WI38 (cell line): ENCODE results near the gene SLC22A4.

Source experiments
- H3K4me3 ChIP-seq: 2 replicates; pipeline ENCODE4 v1.5.1; 2011; ENCODE audit warnings: low read depth, mild to moderate bottlenecking, control low read depth, low read length
- TF ChIP-seq, protein P1 (sequence below): IDR thresholded peaks from 2 replicates; pipeline ENCODE4 v1.5.1; 2012; ENCODE audit warnings: low read depth, mild to moderate bottlenecking, control low read depth, low read length

The SLC22A4 gene

DNA sequence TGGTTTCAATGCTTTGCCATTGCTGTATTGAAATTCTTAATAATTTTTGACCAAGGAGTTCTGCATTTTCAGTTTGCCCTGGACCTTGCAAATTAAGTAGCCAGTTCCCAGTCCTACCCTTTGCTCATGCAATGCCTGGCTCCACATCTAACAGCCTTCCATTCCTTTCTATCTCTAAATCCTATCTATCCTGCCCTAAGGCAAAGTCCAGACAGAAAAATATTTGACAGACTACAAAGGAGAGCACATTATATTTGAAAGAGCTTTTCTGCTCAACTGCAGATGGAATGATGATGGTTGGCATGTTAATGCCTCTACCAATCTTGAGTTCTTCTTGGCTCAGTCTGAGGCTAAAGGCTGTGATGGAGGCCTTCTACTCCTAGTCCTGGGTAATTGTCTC lies 15.5 kb downstream of the SLC22A4 start:
- no peak overlapping the region for H3K4me3 ChIP-seq
- TF ChIP-seq, protein P1, sequence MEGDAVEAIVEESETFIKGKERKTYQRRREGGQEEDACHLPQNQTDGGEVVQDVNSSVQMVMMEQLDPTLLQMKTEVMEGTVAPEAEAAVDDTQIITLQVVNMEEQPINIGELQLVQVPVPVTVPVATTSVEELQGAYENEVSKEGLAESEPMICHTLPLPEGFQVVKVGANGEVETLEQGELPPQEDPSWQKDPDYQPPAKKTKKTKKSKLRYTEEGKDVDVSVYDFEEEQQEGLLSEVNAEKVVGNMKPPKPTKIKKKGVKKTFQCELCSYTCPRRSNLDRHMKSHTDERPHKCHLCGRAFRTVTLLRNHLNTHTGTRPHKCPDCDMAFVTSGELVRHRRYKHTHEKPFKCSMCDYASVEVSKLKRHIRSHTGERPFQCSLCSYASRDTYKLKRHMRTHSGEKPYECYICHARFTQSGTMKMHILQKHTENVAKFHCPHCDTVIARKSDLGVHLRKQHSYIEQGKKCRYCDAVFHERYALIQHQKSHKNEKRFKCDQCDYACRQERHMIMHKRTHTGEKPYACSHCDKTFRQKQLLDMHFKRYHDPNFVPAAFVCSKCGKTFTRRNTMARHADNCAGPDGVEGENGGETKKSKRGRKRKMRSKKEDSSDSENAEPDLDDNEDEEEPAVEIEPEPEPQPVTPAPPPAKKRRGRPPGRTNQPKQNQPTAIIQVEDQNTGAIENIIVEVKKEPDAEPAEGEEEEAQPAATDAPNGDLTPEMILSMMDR = no peak

DNA sequence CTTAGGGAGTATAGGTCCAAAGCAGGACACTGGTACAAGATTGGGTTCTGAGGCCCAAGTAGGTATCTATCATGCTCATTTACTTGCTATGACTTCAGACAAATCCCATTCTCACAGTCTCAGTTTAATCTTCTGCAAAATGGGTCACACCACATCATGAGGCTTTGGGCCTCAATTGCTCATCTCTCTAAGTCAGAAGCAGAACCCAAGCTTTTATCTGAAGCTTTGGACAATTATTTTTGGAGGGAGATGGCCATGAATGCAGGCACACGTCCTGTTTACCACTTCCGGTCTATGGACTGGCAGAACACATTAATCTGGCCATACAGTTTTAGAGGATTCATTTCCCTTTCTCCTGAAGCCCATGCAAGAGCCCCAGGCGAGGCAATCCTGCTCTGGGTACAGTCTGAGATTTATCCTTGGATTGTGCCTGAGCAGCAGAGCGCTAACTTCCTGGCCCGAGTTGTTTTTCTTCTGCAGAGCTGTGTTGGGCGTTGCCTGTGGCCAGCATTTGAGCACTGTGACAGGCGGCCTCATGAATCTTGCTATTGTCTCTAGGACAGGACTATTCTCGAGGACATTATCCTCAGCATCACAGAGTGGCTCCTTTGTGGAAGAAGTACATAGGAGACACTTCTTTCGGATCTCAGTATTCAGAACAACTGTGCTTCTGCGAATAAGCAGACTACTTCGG lies 16.1 kb downstream of the SLC22A4 start:
- H3K4me3 ChIP-seq = no peak overlapping the region
- TF ChIP-seq, protein P1 = no peak

DNA sequence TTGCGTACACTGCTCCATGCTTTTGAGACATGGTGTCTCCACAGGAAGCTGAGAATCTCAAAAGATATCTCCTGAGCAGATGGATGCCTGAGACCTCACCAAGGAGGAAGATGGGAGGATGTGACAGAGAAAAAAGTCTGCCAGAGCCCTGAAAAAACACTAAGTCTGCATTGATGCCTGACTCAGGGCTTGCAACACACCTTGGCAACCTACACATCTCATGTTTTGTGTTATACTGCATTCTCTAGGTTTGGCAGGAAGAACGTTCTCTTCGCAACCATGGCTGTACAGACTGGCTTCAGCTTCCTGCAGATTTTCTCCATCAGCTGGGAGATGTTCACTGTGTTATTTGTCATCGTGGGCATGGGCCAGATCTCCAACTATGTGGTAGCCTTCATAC lies 19.2 kb downstream of the SLC22A4 start:
- TF ChIP-seq, protein P1 = no peak
- no peak overlapping the region for H3K4me3 ChIP-seq

DNA sequence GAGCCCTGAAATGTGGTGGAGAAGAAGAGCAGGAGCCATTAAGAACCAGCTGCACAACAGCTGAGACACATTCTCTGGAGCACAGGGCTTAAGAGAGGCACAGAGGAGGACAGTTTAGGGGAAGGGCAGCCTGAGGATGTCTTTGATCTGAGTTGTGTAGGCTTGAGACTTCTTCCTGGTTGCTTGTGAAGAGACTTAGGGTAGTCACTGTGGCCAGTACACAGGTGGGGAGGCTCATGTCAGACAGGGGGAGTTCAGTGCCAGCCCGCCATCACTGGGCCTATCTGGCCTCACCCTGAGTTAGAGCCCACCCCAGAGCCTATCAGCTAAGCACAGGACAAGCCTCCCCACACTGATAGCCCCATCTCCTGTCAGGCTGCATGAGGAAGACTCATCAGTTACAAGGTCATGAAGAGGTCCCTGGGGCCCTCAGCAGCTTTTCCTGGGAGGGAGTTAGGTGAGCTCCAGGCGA lies 19.8 kb downstream of the SLC22A4 start:
- no peak overlapping the region for H3K4me3 ChIP-seq

DNA sequence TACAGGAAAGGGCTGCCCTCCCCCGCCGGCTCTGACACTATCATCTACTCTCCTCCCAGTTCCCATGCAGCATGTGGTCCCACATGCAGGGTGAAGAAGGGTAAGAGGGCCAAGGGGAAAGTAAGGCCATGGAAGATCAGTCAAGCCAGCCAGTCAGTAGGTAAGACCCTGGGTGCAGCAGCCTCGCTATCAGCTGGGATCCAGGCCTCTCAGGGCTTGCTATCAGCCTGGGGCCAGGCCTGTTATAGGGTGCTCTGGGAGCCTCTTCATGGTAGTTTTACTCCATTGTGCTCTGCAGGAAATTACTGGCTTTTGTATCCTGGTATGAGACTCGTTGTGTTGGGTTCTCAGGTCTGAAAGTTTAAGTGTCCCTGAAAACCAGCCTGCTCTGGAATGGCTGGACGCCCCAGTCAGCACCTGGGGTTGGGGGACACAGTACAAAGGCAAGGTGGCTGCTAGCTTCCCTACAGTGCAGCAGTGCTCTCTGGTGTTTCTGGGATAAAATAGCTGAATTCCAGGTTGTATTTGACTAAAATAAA lies 21.4 kb downstream of the SLC22A4 start:
- no peak overlapping the region for H3K4me3 ChIP-seq
- TF ChIP-seq, protein P1 = no peak

More for the DNA sequence above, 19.8 kb downstream of the SLC22A4 start:
- TF ChIP-seq, protein P1 = no peak

DNA sequence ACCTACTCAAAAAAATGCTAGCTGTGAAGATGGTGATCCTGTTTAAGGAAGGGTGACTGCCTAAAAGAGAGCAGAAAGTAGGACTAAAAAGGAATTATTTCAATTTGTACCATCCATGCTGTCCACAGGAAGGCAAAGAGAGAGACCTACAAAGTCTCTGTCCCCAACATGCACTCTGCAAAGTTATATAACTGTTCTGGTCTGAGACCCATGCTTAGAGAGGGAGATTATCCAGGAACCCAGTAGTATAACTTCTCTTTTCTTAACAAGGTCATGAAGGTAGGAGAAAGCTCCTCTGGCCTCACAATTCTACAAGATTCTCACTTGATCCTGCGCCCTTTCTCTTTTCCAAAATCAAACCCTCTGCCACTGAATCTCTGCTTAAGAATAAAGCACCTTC lies 25.8 kb downstream of the SLC22A4 start:
- TF ChIP-seq, protein P1 = no peak
- H3K4me3 ChIP-seq = no peak overlapping the region

DNA sequence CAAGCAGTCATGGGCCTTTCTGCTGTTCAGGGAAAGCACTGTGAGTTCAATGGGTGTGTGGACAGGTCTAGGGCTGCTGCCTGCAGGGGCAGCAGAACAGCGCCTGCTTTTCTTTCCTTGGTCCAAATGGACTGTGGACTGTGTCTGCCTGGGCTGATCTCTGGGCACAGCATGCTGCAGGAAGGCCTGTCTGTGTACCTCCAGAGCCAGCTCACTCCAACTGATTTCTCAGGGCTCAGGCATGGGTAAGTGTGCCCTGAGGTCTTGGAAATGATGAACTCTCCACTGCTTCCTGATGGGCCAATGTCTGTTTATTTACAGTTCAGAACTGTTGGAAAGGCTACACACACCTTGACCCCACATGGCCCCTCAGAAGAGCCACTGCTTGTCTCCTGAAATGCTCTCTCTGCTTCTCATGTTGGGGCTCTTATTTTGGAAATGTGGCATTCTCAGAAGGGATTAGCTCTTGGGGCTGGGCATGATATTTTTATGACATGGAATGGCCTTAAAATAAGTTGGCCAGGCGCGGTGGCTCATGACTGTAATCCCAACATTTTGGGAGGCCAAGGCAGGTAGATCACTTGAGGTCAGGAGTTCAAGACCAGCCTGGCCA lies 27.0 kb downstream of the SLC22A4 start:
- no peak overlapping the region for H3K4me3 ChIP-seq
- TF ChIP-seq, protein P1 = no peak
